Measurements from ENCODE around the gene VAV2. TPM values are rescaled to one million over a fixed set of nuclear protein-coding genes. Genes with fewer than 3 reads are reported as not detected.
"Not testable (repeated sequence)": the region's sequence is repeated elsewhere in the genome, so short reads cannot be mapped to it uniquely, and the experiment has no call there.

The VAV2 gene
- total RNA-seq, 6 experiments from 2014 or later, result 17.6 to 24.5 (median 21.7) TPM

- Mint-ChIP-seq H3K4me3 (no peak overlapping the region), H3K9me3 (no peaks in the 10 kb centered on the region), H3K36me3 (ENCODE audit: low read depth) (0 out of 2 replicates have a peak, but pooled peaks cover 4% of the 10 kb centered on the region), H3K4me1 (ENCODE audit: low read depth) (peaks cover 9% of the 10 kb centered on the region), H3K27me3 (ENCODE audit: insufficient read depth) (no peaks in the 10 kb centered on the region; the same call in 1 of the 2 replicates), H3K27ac (no peak overlapping the region)
- TF ChIP-seq CTCF (IDR thresholded peaks at IDR 0.05), result no peak
- no peak for DNase-seq
Measured at GRCh38 chr9:133901184-133901835, 90.8 kb downstream of the VAV2 start.

- TF ChIP-seq CTCF (IDR thresholded peaks at IDR 0.05), result no peak
- H3K27ac Mint-ChIP-seq, result peak overlapping the region; percentile 52
- H3K4me1 Mint-ChIP-seq (ENCODE audit: low read depth), result peaks cover 9% of the 10 kb centered on the region
- H3K36me3 Mint-ChIP-seq (ENCODE audit: low read depth), result 0 out of 2 replicates have a peak, but pooled peaks cover 4% of the 10 kb centered on the region
- DNase-seq, result no peak
- no peak overlapping the region for H3K4me3 Mint-ChIP-seq
- no peaks in the 10 kb centered on the region for H3K9me3 Mint-ChIP-seq
- H3K27me3 Mint-ChIP-seq (ENCODE audit: insufficient read depth), result peaks cover 3% of the 10 kb centered on the region
Measured at GRCh38 chr9:133897675-133898074, 94.4 kb downstream of the VAV2 start.

GRCh38 chr9:133896007-133896406 is 96.1 kb downstream of the VAV2 start:
- not testable (repeated sequence) for H3K36me3 Mint-ChIP-seq (ENCODE audit: low read depth); H3K4me1 Mint-ChIP-seq (ENCODE audit: low read depth); H3K27me3 Mint-ChIP-seq (ENCODE audit: insufficient read depth); H3K4me3 Mint-ChIP-seq; DNase-seq; H3K27ac Mint-ChIP-seq; H3K9me3 Mint-ChIP-seq

GRCh38 chr9:133895335-133895734 is 96.8 kb downstream of the VAV2 start:
- no peak for TF ChIP-seq CTCF (IDR thresholded peaks at IDR 0.05)
- Mint-ChIP-seq H3K9me3 (no peaks in the 10 kb centered on the region), H3K36me3 (ENCODE audit: low read depth) (0 out of 2 replicates have a peak, but pooled peaks cover 4% of the 10 kb centered on the region), H3K4me1 (ENCODE audit: low read depth) (peaks cover 9% of the 10 kb centered on the region), H3K27me3 (ENCODE audit: insufficient read depth) (peaks cover 3% of the 10 kb centered on the region), H3K4me3 (no peak overlapping the region), H3K27ac (no peak overlapping the region)
- DNase-seq, result no peak

GRCh38 chr9:133894377-133895321 is 97.5 kb downstream of the VAV2 start:
- no peak overlapping the region for H3K4me3 Mint-ChIP-seq
- DNase-seq, result no peak
- no peak for TF ChIP-seq CTCF (IDR thresholded peaks at IDR 0.05)
- H3K36me3 Mint-ChIP-seq (ENCODE audit: low read depth), result 0 out of 2 replicates have a peak, but pooled peaks cover 4% of the 10 kb centered on the region
- H3K4me1 Mint-ChIP-seq (ENCODE audit: low read depth), result peaks cover 13% of the 10 kb centered on the region
- peaks cover 5% of the 10 kb centered on the region for H3K27me3 Mint-ChIP-seq (ENCODE audit: insufficient read depth)
- H3K27ac Mint-ChIP-seq, result no peak overlapping the region
- H3K9me3 Mint-ChIP-seq, result no peaks in the 10 kb centered on the region
